Spleen (tissue), 7 donors: ENCODE results near the gene OR51A2.

Source experiments
- POLR2A ChIP-seq, 3 donors: fragments of 450-650 bp; IDR thresholded peaks; one replicate each; pipeline ENCODE4 v1.5.1; 2017; ENCODE audit warnings: antibody characterized with exemption in 3 of 3, mild to moderate bottlenecking in 1 of 3
- POLR2AphosphoS5 ChIP-seq, 3 donors: sonication (generic); formaldehyde crosslinking; IDR thresholded peaks; one replicate each; pipeline ENCODE4 v1.5.1; 2017; ENCODE audit warnings: antibody characterized with exemption in 3 of 3
- TF ChIP-seq, protein P1 (sequence below), 11 experiments: fragments of 200-600 bp in 7 of 11; fragments of 450-650 bp in 4 of 11; sonication (generic) in 4 of 11; IDR thresholded peaks in 8 of 11; conservative IDR thresholded peaks in 3 of 11; 1 replicate in 7 of 11; 2 replicates in 4 of 11; pipeline versions ENCODE4 v1.4.0 to v1.8.0; 2016 to 2021; ENCODE audit warnings: antibody characterized with exemption in 11 of 11, inconsistent platforms in 4 of 11, mild to moderate bottlenecking in 1 of 11
- donor health status: DM: no; HTN: no; CAD: no; lungs with moderate emphysema.
- donor health status: DM: no; HTN: no; CAD: no.
- donor health status: DM: no; HTN: no; CAD: no.

GRCh38 chr11:4991060-4991459 lies 35.5 kb upstream of the OR51A2 start:
- TF ChIP-seq, protein P1, sequence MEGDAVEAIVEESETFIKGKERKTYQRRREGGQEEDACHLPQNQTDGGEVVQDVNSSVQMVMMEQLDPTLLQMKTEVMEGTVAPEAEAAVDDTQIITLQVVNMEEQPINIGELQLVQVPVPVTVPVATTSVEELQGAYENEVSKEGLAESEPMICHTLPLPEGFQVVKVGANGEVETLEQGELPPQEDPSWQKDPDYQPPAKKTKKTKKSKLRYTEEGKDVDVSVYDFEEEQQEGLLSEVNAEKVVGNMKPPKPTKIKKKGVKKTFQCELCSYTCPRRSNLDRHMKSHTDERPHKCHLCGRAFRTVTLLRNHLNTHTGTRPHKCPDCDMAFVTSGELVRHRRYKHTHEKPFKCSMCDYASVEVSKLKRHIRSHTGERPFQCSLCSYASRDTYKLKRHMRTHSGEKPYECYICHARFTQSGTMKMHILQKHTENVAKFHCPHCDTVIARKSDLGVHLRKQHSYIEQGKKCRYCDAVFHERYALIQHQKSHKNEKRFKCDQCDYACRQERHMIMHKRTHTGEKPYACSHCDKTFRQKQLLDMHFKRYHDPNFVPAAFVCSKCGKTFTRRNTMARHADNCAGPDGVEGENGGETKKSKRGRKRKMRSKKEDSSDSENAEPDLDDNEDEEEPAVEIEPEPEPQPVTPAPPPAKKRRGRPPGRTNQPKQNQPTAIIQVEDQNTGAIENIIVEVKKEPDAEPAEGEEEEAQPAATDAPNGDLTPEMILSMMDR (IDR thresholded peaks at IDR 0.05 in 8 of 11, conservative IDR thresholded peaks at IDR 0.05 in 3 of 11), result no peak
- TF ChIP-seq POLR2AphosphoS5 (IDR thresholded peaks at IDR 0.05) (no peak), POLR2A (IDR thresholded peaks at IDR 0.05) (no peak)
